Natural killer cell (primary cell): ENCODE data around the gene USPL1. TPM values are rescaled to one million over a fixed set of nuclear protein-coding genes. Genes with fewer than 3 reads are reported as not detected.

ENCODE experiments used
- ATAC-seq, 3 donors: fragments of 150-1000 bp in 2 of 3; fragments of 200-7000 bp in 1 of 3; cut with Tn5 transposase; 1 replicate in 1 of 3; 2 replicates in 2 of 3; pipeline ENCODE4 v1.10.0; 2021; ENCODE audit warnings: mild to moderate bottlenecking in 2 of 3, moderate library complexity in 2 of 3
- DNase-seq, 2 donors: peaks; one replicate each; pipeline versions ENCODE4 v3.0.0 to v3.0.0-alpha.2; 2013 to 2021; ENCODE audit warnings: mixed read lengths in 1 of 2
- H3K27ac ChIP-seq: one replicate; pipeline ENCODE4 v1.5.1; 2013; ENCODE audit warnings: mild to moderate bottlenecking, low read length
- H3K27me3 ChIP-seq: one replicate; pipeline ENCODE4 v1.6.1; 2013; ENCODE audit warnings: low read length; ENCODE audit not compliant: control insufficient read depth, insufficient read depth
- H3K36me3 ChIP-seq: one replicate; pipeline ENCODE4 v1.6.1; 2013; ENCODE audit warnings: low read length; ENCODE audit not compliant: control insufficient read depth, insufficient read depth
- H3K4me1 ChIP-seq: one replicate; pipeline ENCODE4 v1.6.1; 2013; ENCODE audit warnings: low read length; ENCODE audit not compliant: control insufficient read depth, insufficient read depth
- H3K4me3 ChIP-seq: one replicate; pipeline ENCODE4 v1.5.1; 2013; ENCODE audit warnings: low read length
- H3K9me3 ChIP-seq: one replicate; pipeline ENCODE4 v1.6.1; 2013; ENCODE audit warnings: low read length; ENCODE audit not compliant: control insufficient read depth, insufficient read depth
- H3K27ac Mint-ChIP-seq, 2 donors: one replicate each; pipeline ENCODE4 v1.8.0; 2022; ENCODE audit warnings: mild to moderate bottlenecking in 2 of 2, mixed read lengths in 2 of 2, moderate library complexity in 1 of 2
- H3K27me3 Mint-ChIP-seq, 2 donors: one replicate each; pipeline ENCODE4 v1.8.0; 2022; ENCODE audit warnings: low read depth in 2 of 2, mixed read lengths in 2 of 2
- H3K36me3 Mint-ChIP-seq: one replicate; pipeline ENCODE4 v1.8.0; 2022; ENCODE audit warnings: mixed read lengths
- H3K4me1 Mint-ChIP-seq, 2 donors: one replicate each; pipeline ENCODE4 v1.8.0; 2022; ENCODE audit warnings: mixed read lengths in 2 of 2
- H3K4me3 Mint-ChIP-seq: one replicate; pipeline ENCODE4 v1.8.0; 2022; ENCODE audit warnings: mild to moderate bottlenecking, moderate library complexity, mixed read lengths
- H3K9me3 Mint-ChIP-seq, 2 donors: one replicate each; pipeline ENCODE4 v1.8.0; 2022; ENCODE audit warnings: mixed read lengths in 2 of 2
- WGBS: methylation state at CpG from one replicate; pipeline ENCODE4 v1.1.7; 2013; ENCODE audit warnings: missing lambda C conversion rate; ENCODE audit not compliant: insufficient coverage; 5-methylcytosine and 5-hydroxymethylcytosine counted together
- intact Hi-C: fragments of 100-400 bp; cut with micrococcal nuclease; formaldehyde crosslinking; loops from one replicate; pipeline ENCODE4 v1.14.2; 2022
- total RNA-seq, 4 donors: library from RNA; stranded (reverse); fragments of 120-200 nt in 1 of 4; gene quantifications; one replicate each; pipeline versions ENCODE4 v1.2.3 to v1.2.4, GENCODE V29; 2013 to 2022
- TF ChIP-seq, protein P1 (sequence below): fragments of 200-600 bp; IDR thresholded peaks from one replicate; pipeline ENCODE4 v1.8.0; 2022; ENCODE audit warnings: antibody characterized with exemption

The USPL1 gene
- total RNA-seq, 3 donors from 2014 or later (not counting 1 experiment from before 2014, with no cell fraction given) = 34.8 to 39.0 (median 36.9) TPM

GRCh38 chr13:30615866-30616541, 1.7 kb upstream of the USPL1 start:
- H3K4me3 ChIP-seq = peak overlapping the region; percentile 100
- Mint-ChIP-seq H3K4me1 (peaks cover 0 to 5% of the 10 kb centered on the region in 2 donors), H3K27me3 (no peaks in the 10 kb centered on the region), H3K9me3 (no peaks in the 10 kb centered on the region), H3K27ac (no peak overlapping the region), H3K36me3 (no peaks in the 10 kb centered on the region), H3K4me3 (no peak overlapping the region)
- no peaks in the 10 kb centered on the region for H3K9me3 ChIP-seq
- H3K27ac ChIP-seq = peak overlapping the region; percentile 98
- intact Hi-C loops = loop anchor here (2.0 to 5.0 kb wide), 5 partner anchors 39 to 546 kb away; partner anchors contain the start of gene HSPH1
- no peaks in the 10 kb centered on the region for H3K27me3 ChIP-seq
- H3K36me3 ChIP-seq = no peaks in the 10 kb centered on the region
- TF ChIP-seq, protein P1, sequence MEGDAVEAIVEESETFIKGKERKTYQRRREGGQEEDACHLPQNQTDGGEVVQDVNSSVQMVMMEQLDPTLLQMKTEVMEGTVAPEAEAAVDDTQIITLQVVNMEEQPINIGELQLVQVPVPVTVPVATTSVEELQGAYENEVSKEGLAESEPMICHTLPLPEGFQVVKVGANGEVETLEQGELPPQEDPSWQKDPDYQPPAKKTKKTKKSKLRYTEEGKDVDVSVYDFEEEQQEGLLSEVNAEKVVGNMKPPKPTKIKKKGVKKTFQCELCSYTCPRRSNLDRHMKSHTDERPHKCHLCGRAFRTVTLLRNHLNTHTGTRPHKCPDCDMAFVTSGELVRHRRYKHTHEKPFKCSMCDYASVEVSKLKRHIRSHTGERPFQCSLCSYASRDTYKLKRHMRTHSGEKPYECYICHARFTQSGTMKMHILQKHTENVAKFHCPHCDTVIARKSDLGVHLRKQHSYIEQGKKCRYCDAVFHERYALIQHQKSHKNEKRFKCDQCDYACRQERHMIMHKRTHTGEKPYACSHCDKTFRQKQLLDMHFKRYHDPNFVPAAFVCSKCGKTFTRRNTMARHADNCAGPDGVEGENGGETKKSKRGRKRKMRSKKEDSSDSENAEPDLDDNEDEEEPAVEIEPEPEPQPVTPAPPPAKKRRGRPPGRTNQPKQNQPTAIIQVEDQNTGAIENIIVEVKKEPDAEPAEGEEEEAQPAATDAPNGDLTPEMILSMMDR = no peak
- WGBS = 5% methylated on average over 5 of the region's 7 CpGs
- DNase-seq (peak in 1 of 2 donors; percentile 62), ATAC-seq (no peak)
- peaks cover 7% of the 10 kb centered on the region for H3K4me1 ChIP-seq

DNA sequence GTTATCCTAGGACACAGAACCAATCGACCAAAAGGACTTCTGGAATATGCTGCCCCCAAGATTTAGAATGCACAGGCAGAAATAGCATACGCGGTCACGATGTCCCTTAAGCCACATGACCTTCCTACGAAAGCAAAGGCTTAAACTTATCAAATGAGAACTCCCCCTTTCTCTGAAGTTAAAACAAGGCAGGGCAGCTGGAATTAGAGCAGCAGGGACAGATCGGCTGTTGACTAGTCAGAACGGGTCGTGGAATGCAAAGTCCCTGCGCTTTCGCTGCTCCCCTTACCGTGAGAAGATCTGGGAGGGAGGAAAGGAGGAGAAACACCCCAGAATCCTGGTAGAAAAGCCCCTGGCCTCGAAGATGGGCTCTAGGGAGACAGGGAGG, 799 bp upstream of the USPL1 start:
- WGBS = 0% methylated on average over 12 of the region's 12 CpGs
- peak in 1 of 2 donors; percentile 80 for DNase-seq

DNA sequence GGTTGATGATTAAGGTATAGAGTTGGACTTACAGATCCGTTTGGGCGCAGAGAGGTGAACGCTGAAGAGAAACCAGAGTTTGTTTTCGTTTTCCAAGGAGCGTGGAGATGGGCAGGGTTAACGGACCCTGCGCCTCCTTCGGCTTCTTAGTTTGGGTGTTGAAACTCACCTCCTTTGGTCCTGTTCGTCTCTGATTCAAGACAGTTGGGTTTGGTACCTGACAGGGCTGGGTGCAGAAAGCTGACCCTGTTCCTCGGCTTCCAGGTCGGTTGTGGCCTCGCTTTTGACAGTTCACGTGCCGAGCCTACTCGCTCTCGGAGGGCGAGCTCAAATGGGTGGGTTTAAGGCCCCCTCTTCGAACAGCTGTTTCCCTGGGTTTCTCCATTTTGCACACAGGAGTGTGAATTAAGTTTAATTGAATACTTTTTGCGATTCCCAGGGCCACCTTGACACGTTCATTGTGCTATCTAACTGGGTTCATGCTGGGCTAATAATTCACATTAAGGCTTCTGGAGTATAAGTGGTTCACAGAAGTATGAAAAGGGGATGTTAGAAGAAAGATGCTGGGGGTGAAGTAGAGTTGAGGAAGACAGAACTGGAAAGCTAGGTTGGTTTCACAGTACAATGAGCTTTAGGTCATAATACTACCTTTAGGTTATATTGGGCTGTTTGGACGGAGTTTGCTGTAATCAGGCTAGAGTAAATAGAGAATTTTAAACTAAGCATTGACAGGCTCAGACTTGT, 638 bp downstream of the USPL1 start:
- 0% methylated on average over 21 of the region's 21 CpGs for WGBS

More for the DNA sequence above, 799 bp upstream of the USPL1 start:
- H3K9me3 ChIP-seq = no peaks in the 10 kb centered on the region
- peak; percentile 32 to 57 (median 34) for ATAC-seq
- Mint-ChIP-seq H3K4me3 (no peak overlapping the region), H3K27ac (no peak overlapping the region), H3K4me1 (peaks cover 0 to 5% of the 10 kb centered on the region in 2 donors), H3K9me3 (no peaks in the 10 kb centered on the region), H3K36me3 (no peaks in the 10 kb centered on the region), H3K27me3 (no peaks in the 10 kb centered on the region)
- peak overlapping the region; percentile 98 for H3K27ac ChIP-seq
- H3K4me1 ChIP-seq = peaks cover 7% of the 10 kb centered on the region
- H3K36me3 ChIP-seq = peaks cover under 1% of the 10 kb centered on the region
- intact Hi-C loops = loop anchor here (1.0 to 5.0 kb wide), 7 partner anchors 40 to 545 kb away; partner anchors contain the start of genes HMGB1 and HSPH1
- no peaks in the 10 kb centered on the region for H3K27me3 ChIP-seq
- TF ChIP-seq, protein P1 = no peak
- H3K4me3 ChIP-seq = peak overlapping the region; percentile 100

More for the DNA sequence above, 638 bp downstream of the USPL1 start:
- no peaks in the 10 kb centered on the region for H3K9me3 ChIP-seq
- peak overlapping the region; percentile 100 for H3K4me3 ChIP-seq
- intact Hi-C loops = loop anchor here (5.0 kb wide), 3 partner anchors 184 to 544 kb away; partner anchors contain the start of gene HSPH1
- H3K36me3 ChIP-seq = peaks cover 15% of the 10 kb centered on the region
- H3K27me3 ChIP-seq = no peaks in the 10 kb centered on the region
- peaks cover 7 to 12% of the 10 kb centered on the region in 2 donors for H3K4me1 Mint-ChIP-seq
- DNase-seq (peak; percentile 29 to 59), ATAC-seq (peak in 1 of 3 donors; percentile 3)
- TF ChIP-seq, protein P1 = no peak
- no peaks in the 10 kb centered on the region for H3K36me3 Mint-ChIP-seq
- H3K27ac Mint-ChIP-seq = no peak overlapping the region
- peaks cover 7% of the 10 kb centered on the region for H3K4me1 ChIP-seq
- no peaks in the 10 kb centered on the region for H3K27me3 Mint-ChIP-seq
- no peak overlapping the region for H3K4me3 Mint-ChIP-seq
- H3K27ac ChIP-seq = peak overlapping the region; percentile 94
- H3K9me3 Mint-ChIP-seq = no peaks in the 10 kb centered on the region
